ENCODE measurements around the gene DRP2. TPM values are rescaled to one million over a fixed set of nuclear protein-coding genes. Genes with fewer than 3 reads are reported as not detected.

The DRP2 gene
- total RNA-seq, 1 donor from 2014 or later = 0.05 TPM

DNA sequence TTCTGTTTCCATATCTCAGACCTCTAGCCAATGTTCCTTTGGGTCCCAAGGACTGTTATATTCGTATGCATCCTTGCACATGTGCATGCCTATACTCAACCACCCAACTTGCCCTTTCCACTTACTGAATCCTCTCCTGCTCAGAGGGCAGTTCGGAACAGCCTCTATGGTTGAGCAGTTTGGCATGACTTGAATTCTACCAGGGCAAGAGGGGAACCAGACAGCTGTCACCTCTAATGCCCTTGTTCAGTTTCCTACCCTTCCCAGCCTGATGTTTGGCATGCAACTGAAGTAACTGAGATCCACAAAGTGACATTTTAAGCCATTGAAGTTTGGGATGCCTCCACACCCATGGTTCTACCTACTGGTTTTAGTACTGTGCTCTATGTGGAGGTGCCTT is 17.5 kb downstream of the DRP2 start:
- TF ChIP-seq, protein P1, sequence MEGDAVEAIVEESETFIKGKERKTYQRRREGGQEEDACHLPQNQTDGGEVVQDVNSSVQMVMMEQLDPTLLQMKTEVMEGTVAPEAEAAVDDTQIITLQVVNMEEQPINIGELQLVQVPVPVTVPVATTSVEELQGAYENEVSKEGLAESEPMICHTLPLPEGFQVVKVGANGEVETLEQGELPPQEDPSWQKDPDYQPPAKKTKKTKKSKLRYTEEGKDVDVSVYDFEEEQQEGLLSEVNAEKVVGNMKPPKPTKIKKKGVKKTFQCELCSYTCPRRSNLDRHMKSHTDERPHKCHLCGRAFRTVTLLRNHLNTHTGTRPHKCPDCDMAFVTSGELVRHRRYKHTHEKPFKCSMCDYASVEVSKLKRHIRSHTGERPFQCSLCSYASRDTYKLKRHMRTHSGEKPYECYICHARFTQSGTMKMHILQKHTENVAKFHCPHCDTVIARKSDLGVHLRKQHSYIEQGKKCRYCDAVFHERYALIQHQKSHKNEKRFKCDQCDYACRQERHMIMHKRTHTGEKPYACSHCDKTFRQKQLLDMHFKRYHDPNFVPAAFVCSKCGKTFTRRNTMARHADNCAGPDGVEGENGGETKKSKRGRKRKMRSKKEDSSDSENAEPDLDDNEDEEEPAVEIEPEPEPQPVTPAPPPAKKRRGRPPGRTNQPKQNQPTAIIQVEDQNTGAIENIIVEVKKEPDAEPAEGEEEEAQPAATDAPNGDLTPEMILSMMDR (IDR thresholded peaks at IDR 0.05) = no peak
- Mint-ChIP-seq H3K27me3 (ENCODE audit: unreplicated experiment) (no peaks in the 10 kb centered on the region), H3K9me3 (ENCODE audit: unreplicated experiment) (no peaks in the 10 kb centered on the region), H3K4me3 (ENCODE audit: unreplicated experiment) (no peak overlapping the region), H3K4me1 (ENCODE audit: unreplicated experiment) (no peaks in the 10 kb centered on the region), H3K27ac (ENCODE audit: unreplicated experiment) (no peak overlapping the region), H3K36me3 (ENCODE audit: unreplicated experiment) (no peaks in the 10 kb centered on the region)
- no peak for DNase-seq (ENCODE audit: extremely low spot score, unreplicated experiment)

DNA sequence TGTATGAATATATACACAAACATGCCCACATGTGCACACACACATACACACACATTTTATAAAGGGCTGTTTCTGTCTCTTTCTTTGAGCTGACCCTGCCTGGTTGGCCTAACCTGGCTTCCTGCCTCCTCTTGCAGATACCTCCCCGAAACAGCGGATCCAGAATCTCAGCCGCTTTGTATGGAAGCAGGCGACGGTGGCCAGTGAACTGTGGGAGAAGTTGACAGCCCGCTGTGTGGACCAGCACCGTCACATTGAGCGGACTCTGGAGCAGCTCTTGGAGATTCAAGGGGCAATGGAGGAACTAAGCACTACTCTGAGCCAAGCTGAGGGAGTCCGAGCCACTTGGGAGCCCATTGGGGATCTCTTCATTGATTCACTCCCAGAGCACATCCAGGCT is 21.9 kb downstream of the DRP2 start:
- no peaks in the 10 kb centered on the region for H3K27me3 Mint-ChIP-seq (ENCODE audit: unreplicated experiment)
- peaks cover 5% of the 10 kb centered on the region for H3K9me3 Mint-ChIP-seq (ENCODE audit: unreplicated experiment)
- no peak for DNase-seq (ENCODE audit: extremely low spot score, unreplicated experiment)
- H3K4me1 Mint-ChIP-seq (ENCODE audit: unreplicated experiment) = no peaks in the 10 kb centered on the region
- TF ChIP-seq, protein P1 (IDR thresholded peaks at IDR 0.05) = no peak
- no peak overlapping the region for H3K27ac Mint-ChIP-seq (ENCODE audit: unreplicated experiment)
- H3K4me3 Mint-ChIP-seq (ENCODE audit: unreplicated experiment) = no peak overlapping the region
- H3K36me3 Mint-ChIP-seq (ENCODE audit: unreplicated experiment) = no peaks in the 10 kb centered on the region

- no peak for DNase-seq (ENCODE audit: extremely low spot score, unreplicated experiment)
- Mint-ChIP-seq H3K4me3 (ENCODE audit: unreplicated experiment) (no peak overlapping the region), H3K4me1 (ENCODE audit: unreplicated experiment) (no peaks in the 10 kb centered on the region), H3K27me3 (ENCODE audit: unreplicated experiment) (no peaks in the 10 kb centered on the region), H3K9me3 (ENCODE audit: unreplicated experiment) (peaks cover 6% of the 10 kb centered on the region), H3K36me3 (ENCODE audit: unreplicated experiment) (no peaks in the 10 kb centered on the region), H3K27ac (ENCODE audit: unreplicated experiment) (no peak overlapping the region)
- TF ChIP-seq, protein P1 (IDR thresholded peaks at IDR 0.05) = no peak
Measured at GRCh38 chrX:101252634-101253033, 33.0 kb downstream of the DRP2 start.

- TF ChIP-seq, protein P1 (IDR thresholded peaks at IDR 0.05) = no peak
- Mint-ChIP-seq H3K4me1 (ENCODE audit: unreplicated experiment) (no peaks in the 10 kb centered on the region), H3K27ac (ENCODE audit: unreplicated experiment) (no peak overlapping the region), H3K9me3 (ENCODE audit: unreplicated experiment) (no peaks in the 10 kb centered on the region), H3K4me3 (ENCODE audit: unreplicated experiment) (no peak overlapping the region), H3K27me3 (ENCODE audit: unreplicated experiment) (no peaks in the 10 kb centered on the region), H3K36me3 (ENCODE audit: unreplicated experiment) (no peaks in the 10 kb centered on the region)
- no peak for DNase-seq (ENCODE audit: extremely low spot score, unreplicated experiment)
Measured at GRCh38 chrX:101257448-101258258, 38.1 kb downstream of the DRP2 start.

DNA sequence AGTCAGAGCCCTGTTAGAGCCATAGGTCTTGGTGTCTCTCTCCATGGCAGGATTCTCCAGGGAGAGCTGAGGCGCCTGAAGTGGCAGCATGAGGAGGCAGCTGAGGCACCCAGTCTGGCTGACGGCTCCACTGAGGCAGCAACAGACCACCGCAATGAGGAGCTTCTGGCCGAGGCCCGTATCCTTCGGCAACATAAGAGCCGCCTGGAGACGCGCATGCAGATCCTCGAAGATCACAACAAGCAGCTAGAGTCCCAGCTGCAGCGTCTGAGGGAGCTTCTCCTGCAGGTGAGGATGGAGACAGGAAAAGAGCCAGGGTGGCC is 38.6 kb downstream of the DRP2 start:
- TF ChIP-seq, protein P1 (IDR thresholded peaks at IDR 0.05) = no peak
- Mint-ChIP-seq H3K27ac (ENCODE audit: unreplicated experiment) (no peak overlapping the region), H3K4me3 (ENCODE audit: unreplicated experiment) (no peak overlapping the region), H3K27me3 (ENCODE audit: unreplicated experiment) (no peaks in the 10 kb centered on the region), H3K4me1 (ENCODE audit: unreplicated experiment) (no peaks in the 10 kb centered on the region), H3K9me3 (ENCODE audit: unreplicated experiment) (no peaks in the 10 kb centered on the region), H3K36me3 (ENCODE audit: unreplicated experiment) (no peaks in the 10 kb centered on the region)
- no peak for DNase-seq (ENCODE audit: extremely low spot score, unreplicated experiment)
